Thyroid gland (tissue), 4 donors: ENCODE measurements around the gene ADIRF.

ENCODE experiments used
- POLR2A ChIP-seq, 2 donors: fragments of 450-650 bp; IDR thresholded peaks; one replicate each; pipeline ENCODE4 v1.6.1; 2017; ENCODE audit warnings: antibody characterized with exemption in 2 of 2, mild to moderate bottlenecking in 2 of 2, moderate library complexity in 1 of 2
- TF ChIP-seq, protein P1 (sequence below), 6 experiments: fragments of 200-600 bp in 3 of 6; fragments of 450-650 bp in 3 of 6; sonication (generic) in 3 of 6; IDR thresholded peaks; one replicate each; pipeline ENCODE4 v1.5.1; 2016 to 2019; ENCODE audit warnings: antibody characterized with exemption in 6 of 6, mild to moderate bottlenecking in 2 of 6, inconsistent platforms in 1 of 6, moderate library complexity in 1 of 6

DNA sequence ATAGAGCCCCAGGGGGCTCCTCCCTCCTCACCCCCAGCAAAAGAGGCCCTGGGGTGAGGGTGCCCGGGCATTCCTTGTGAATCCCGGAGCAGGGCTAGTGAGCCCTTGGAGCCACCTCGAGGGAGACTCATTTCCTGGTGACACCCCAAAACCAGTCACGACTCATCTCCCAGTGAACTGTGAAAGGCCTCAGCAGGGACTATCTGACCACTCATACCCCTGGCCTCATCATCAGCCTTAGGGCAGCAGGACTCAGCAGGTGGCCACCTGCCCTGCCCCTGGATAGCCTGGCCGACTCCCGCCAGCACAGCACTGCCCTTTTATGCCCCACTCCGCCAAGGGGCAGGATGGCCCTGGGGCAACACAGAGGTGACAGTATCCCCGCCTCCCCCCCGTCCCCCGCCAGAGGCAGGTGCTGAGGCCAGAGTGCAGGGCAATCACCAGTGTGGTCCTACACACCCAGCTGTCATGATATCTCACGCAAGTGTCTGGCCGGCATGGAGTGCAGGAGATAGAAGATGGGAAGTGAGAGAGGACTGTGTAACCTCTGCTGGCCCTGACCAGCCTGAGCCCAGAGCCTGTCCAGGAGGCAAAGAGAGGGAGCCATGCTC lies 6.7 kb upstream of the ADIRF start:
- no peak for TF ChIP-seq POLR2A (IDR thresholded peaks at IDR 0.05)
- TF ChIP-seq, protein P1, sequence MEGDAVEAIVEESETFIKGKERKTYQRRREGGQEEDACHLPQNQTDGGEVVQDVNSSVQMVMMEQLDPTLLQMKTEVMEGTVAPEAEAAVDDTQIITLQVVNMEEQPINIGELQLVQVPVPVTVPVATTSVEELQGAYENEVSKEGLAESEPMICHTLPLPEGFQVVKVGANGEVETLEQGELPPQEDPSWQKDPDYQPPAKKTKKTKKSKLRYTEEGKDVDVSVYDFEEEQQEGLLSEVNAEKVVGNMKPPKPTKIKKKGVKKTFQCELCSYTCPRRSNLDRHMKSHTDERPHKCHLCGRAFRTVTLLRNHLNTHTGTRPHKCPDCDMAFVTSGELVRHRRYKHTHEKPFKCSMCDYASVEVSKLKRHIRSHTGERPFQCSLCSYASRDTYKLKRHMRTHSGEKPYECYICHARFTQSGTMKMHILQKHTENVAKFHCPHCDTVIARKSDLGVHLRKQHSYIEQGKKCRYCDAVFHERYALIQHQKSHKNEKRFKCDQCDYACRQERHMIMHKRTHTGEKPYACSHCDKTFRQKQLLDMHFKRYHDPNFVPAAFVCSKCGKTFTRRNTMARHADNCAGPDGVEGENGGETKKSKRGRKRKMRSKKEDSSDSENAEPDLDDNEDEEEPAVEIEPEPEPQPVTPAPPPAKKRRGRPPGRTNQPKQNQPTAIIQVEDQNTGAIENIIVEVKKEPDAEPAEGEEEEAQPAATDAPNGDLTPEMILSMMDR (IDR thresholded peaks at IDR 0.05), result no peak
